Rectal smooth muscle tissue (tissue), 1 donor: ENCODE data around the gene TMEM132A.
"Not testable (repeated sequence)": the region's sequence is repeated elsewhere in the genome, so short reads cannot be mapped to it uniquely, and the experiment has no call there.

Experiments used
- H3K27ac ChIP-seq: one replicate; pipeline ENCODE4 v1.7.0; 2013; ENCODE audit warnings: low read depth, low read length, inconsistent platforms
- H3K27me3 ChIP-seq: one replicate; pipeline ENCODE4 v1.7.0; 2013; ENCODE audit warnings: low read length; ENCODE audit not compliant: control insufficient read depth, insufficient read depth
- H3K36me3 ChIP-seq: one replicate; pipeline ENCODE4 v1.7.0; 2013; ENCODE audit warnings: low read length; ENCODE audit not compliant: control insufficient read depth, insufficient read depth
- H3K4me1 ChIP-seq: one replicate; pipeline ENCODE4 v1.7.0; 2013; ENCODE audit warnings: low read length; ENCODE audit not compliant: control insufficient read depth, insufficient read depth
- H3K4me3 ChIP-seq: one replicate; pipeline ENCODE4 v1.7.0; 2013; ENCODE audit warnings: low read length
- H3K9ac ChIP-seq: one replicate; pipeline ENCODE4 v1.7.0; 2013; ENCODE audit warnings: low read length

Gene TMEM132A

GRCh38 chr11:60909680-60910280 lies 14.5 kb upstream of the TMEM132A start:
- not testable (repeated sequence) for H3K27ac ChIP-seq, H3K27me3 ChIP-seq, H3K9ac ChIP-seq, H3K36me3 ChIP-seq, H3K4me3 ChIP-seq
- peaks cover 11% of the 10 kb centered on the region for H3K4me1 ChIP-seq

- H3K27ac ChIP-seq: no peak overlapping the region
- H3K4me3 ChIP-seq: no peak overlapping the region
- H3K36me3 ChIP-seq: no peaks in the 10 kb centered on the region
- peaks cover 10% of the 10 kb centered on the region for H3K4me1 ChIP-seq
- H3K27me3 ChIP-seq: no peaks in the 10 kb centered on the region
- H3K9ac ChIP-seq: no peak overlapping the region
Observed at GRCh38 chr11:60910281-60910687, 14.0 kb upstream of the TMEM132A start.

- Histone ChIP-seq H3K4me1 (peaks cover 10% of the 10 kb centered on the region), H3K27ac (no peak overlapping the region), H3K36me3 (no peaks in the 10 kb centered on the region)
Observed at GRCh38 chr11:60910711-60911380, 13.4 kb upstream of the TMEM132A start.

GRCh38 chr11:60912223-60912850 lies 11.9 kb upstream of the TMEM132A start:
- Histone ChIP-seq H3K4me3 (no peak overlapping the region), H3K27ac (no peak overlapping the region), H3K9ac (no peak overlapping the region), H3K36me3 (no peaks in the 10 kb centered on the region), H3K4me1 (peaks cover 11% of the 10 kb centered on the region), H3K27me3 (no peaks in the 10 kb centered on the region)

More at GRCh38 chr11:60910711-60911380, 13.4 kb upstream of the TMEM132A start:
- Histone ChIP-seq H3K9ac (no peak overlapping the region), H3K4me3 (no peak overlapping the region), H3K27me3 (no peaks in the 10 kb centered on the region)

GRCh38 chr11:60912851-60913528 lies 11.3 kb upstream of the TMEM132A start:
- H3K27me3 ChIP-seq: no peaks in the 10 kb centered on the region
- H3K4me1 ChIP-seq: peaks cover 11% of the 10 kb centered on the region
- H3K4me3 ChIP-seq: peak overlapping the region; percentile 92
- no peaks in the 10 kb centered on the region for H3K36me3 ChIP-seq
- no peak overlapping the region for H3K9ac ChIP-seq
- H3K27ac ChIP-seq: peak overlapping the region; percentile 88

- Histone ChIP-seq H3K4me3 (peak within 1 kb of the TSS; percentile 92), H3K36me3 (no peaks in the 10 kb centered on the region), H3K27ac (peak within 1 kb of the TSS; percentile 88), H3K4me1 (peaks cover 11% of the 10 kb centered on the region), H3K9ac (peak within 1 kb of the TSS; percentile 68), H3K27me3 (no peaks in the 10 kb centered on the region)
Observed at GRCh38 chr11:60913793-60914632, 10.2 kb upstream of the TMEM132A start, which contains the start of gene TMEM109. Gene TMEM109 (plus strand): TSS chr11:60914158. CDS start chr11:60919694, 5,536 bp downstream.

GRCh38 chr11:60914633-60915247 lies 9.5 kb upstream of the TMEM132A start:
- peaks cover 11% of the 10 kb centered on the region for H3K4me1 ChIP-seq
- H3K27me3 ChIP-seq: no peaks in the 10 kb centered on the region
- H3K9ac ChIP-seq: peak overlapping the region; percentile 61
- no peaks in the 10 kb centered on the region for H3K36me3 ChIP-seq
- peak overlapping the region; percentile 92 for H3K4me3 ChIP-seq
- peak overlapping the region; percentile 88 for H3K27ac ChIP-seq

GRCh38 chr11:60915248-60915914 lies 8.9 kb upstream of the TMEM132A start:
- Histone ChIP-seq H3K36me3 (peaks cover 5% of the 10 kb centered on the region), H3K4me1 (peaks cover 11% of the 10 kb centered on the region), H3K4me3 (peak overlapping the region; percentile 92), H3K27ac (peak overlapping the region; percentile 15), H3K9ac (peak overlapping the region; percentile 49), H3K27me3 (no peaks in the 10 kb centered on the region)

- H3K36me3 ChIP-seq: peaks cover 16% of the 10 kb centered on the region
- H3K4me1 ChIP-seq: peaks cover 11% of the 10 kb centered on the region
- H3K27ac ChIP-seq: no peak overlapping the region
- no peak overlapping the region for H3K9ac ChIP-seq
- H3K4me3 ChIP-seq: no peak overlapping the region
- H3K27me3 ChIP-seq: no peaks in the 10 kb centered on the region
Observed at GRCh38 chr11:60916669-60917206, 7.5 kb upstream of the TMEM132A start.

GRCh38 chr11:60917267-60917666 lies 7.0 kb upstream of the TMEM132A start:
- peaks cover 20% of the 10 kb centered on the region for H3K36me3 ChIP-seq
- H3K27ac ChIP-seq: no peak overlapping the region
- no peaks in the 10 kb centered on the region for H3K27me3 ChIP-seq
- H3K4me1 ChIP-seq: peaks cover 11% of the 10 kb centered on the region
- H3K9ac ChIP-seq: no peak overlapping the region
- H3K4me3 ChIP-seq: no peak overlapping the region
